ENCODE results near the gene ACVRL1. TPM values are rescaled to one million over a fixed set of nuclear protein-coding genes. Genes with fewer than 3 reads are reported as not detected.

The ACVRL1 gene
- total and polyA plus RNA-seq, 9 of the 15 experiments (the other 6 are each of a cell fraction or from before 2014, with no cell fraction given), result 0.07 to 1.4 (median 0.30) TPM

DNA sequence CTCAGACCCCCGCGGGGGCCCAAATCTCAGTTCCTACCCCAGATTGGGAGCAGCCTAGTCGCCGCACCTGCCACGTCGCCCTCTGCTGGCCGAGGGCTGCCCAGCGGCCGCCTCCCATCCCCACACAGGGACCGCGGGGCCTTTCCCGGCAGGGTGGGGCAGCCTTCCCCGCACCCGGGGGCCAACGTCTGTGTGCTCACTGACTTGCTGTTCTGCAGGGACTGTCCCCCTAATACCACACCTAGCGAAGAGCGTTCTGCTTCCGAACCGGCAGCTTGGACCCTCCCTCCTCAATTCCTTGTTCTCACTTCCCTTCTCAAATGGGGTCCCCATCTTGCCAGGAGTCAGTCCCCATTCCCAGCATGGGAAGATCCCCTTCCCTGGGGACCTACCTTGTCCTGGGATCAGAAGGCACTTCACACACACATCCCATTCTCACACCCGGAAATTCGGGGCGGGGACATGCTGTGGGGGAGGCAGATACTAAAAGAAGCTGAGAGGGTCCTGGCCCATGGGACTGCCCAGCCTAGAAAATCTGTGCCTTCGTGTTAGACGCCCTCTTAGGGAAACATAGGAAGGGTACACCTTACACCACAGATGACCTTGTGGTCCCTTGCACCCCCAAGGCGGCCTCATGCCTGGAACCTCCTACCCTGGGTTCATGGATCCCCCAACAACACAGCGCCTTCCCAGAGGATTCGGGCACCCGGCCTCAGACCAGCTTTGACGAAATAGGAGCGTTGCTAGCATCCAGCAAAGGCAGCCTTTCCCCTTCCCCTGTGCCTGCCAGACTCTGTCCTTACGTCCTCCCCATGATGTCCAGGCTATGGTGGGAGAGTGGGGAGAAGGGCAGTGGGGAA lies 16.4 kb downstream of the ACVRL1 start (continued):
- TF ChIP-seq ESRRA (IDR thresholded peaks at IDR 0.05; ENCODE audit: borderline replicate concordance, low read depth) (0 out of 2 replicates have a peak, but pooled peaks have one; percentile 10), MAZ (CRISPR knock-in tag; conservative IDR thresholded peaks at IDR 0.05 in 1 of 2, IDR thresholded peaks at IDR 0.05 in 1 of 2) (peak; percentile 64 to 88; a peak in 3 of 4 replicates), ZEB2 (IDR thresholded peaks at IDR 0.05) (no peak), NFE2 (IDR thresholded peaks at IDR 0.05; ENCODE audit: low read depth) (no peak), ZNF133 (CRISPR knock-in tag; IDR thresholded peaks at IDR 0.05) (no peak), MTA2 (IDR thresholded peaks at IDR 0.05; ENCODE audit: low read depth) (no peak), RBFOX2 (IDR thresholded peaks at IDR 0.05; ENCODE audit: low read depth, low read length) (0 out of 2 replicates have a peak, but pooled peaks have one; percentile 25), NCOR1 (IDR thresholded peaks at IDR 0.05) (no peak), CXXC5 (CRISPR knock-in tag; IDR thresholded peaks at IDR 0.05) (0 out of 2 replicates have a peak, but pooled peaks have one; percentile 31), PURB (CRISPR knock-in tag; IDR thresholded peaks at IDR 0.05; ENCODE audit: low read depth) (no peak)
- TF ChIP-seq, protein P1, sequence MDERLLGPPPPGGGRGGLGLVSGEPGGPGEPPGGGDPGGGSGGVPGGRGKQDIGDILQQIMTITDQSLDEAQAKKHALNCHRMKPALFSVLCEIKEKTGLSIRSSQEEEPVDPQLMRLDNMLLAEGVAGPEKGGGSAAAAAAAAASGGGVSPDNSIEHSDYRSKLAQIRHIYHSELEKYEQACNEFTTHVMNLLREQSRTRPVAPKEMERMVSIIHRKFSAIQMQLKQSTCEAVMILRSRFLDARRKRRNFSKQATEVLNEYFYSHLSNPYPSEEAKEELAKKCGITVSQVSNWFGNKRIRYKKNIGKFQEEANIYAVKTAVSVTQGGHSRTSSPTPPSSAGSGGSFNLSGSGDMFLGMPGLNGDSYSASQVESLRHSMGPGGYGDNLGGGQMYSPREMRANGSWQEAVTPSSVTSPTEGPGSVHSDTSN (CRISPR knock-in tag; IDR thresholded peaks at IDR 0.05; ENCODE audit: low read depth), result no peak
- TF ChIP-seq, protein P1 (tag; conservative IDR thresholded peaks at IDR 0.05; ENCODE audit: low read depth), result no peak
- TF ChIP-seq, protein P2, sequence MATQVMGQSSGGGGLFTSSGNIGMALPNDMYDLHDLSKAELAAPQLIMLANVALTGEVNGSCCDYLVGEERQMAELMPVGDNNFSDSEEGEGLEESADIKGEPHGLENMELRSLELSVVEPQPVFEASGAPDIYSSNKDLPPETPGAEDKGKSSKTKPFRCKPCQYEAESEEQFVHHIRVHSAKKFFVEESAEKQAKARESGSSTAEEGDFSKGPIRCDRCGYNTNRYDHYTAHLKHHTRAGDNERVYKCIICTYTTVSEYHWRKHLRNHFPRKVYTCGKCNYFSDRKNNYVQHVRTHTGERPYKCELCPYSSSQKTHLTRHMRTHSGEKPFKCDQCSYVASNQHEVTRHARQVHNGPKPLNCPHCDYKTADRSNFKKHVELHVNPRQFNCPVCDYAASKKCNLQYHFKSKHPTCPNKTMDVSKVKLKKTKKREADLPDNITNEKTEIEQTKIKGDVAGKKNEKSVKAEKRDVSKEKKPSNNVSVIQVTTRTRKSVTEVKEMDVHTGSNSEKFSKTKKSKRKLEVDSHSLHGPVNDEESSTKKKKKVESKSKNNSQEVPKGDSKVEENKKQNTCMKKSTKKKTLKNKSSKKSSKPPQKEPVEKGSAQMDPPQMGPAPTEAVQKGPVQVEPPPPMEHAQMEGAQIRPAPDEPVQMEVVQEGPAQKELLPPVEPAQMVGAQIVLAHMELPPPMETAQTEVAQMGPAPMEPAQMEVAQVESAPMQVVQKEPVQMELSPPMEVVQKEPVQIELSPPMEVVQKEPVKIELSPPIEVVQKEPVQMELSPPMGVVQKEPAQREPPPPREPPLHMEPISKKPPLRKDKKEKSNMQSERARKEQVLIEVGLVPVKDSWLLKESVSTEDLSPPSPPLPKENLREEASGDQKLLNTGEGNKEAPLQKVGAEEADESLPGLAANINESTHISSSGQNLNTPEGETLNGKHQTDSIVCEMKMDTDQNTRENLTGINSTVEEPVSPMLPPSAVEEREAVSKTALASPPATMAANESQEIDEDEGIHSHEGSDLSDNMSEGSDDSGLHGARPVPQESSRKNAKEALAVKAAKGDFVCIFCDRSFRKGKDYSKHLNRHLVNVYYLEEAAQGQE (IDR thresholded peaks at IDR 0.05; ENCODE audit: borderline replicate concordance), result peak; percentile 77; the same call in 1 of the 2 replicates
- TF ChIP-seq, protein P2 (CRISPR knock-in tag; IDR thresholded peaks at IDR 0.05; ENCODE audit: low read depth), result no peak
- TF ChIP-seq, protein P3, sequence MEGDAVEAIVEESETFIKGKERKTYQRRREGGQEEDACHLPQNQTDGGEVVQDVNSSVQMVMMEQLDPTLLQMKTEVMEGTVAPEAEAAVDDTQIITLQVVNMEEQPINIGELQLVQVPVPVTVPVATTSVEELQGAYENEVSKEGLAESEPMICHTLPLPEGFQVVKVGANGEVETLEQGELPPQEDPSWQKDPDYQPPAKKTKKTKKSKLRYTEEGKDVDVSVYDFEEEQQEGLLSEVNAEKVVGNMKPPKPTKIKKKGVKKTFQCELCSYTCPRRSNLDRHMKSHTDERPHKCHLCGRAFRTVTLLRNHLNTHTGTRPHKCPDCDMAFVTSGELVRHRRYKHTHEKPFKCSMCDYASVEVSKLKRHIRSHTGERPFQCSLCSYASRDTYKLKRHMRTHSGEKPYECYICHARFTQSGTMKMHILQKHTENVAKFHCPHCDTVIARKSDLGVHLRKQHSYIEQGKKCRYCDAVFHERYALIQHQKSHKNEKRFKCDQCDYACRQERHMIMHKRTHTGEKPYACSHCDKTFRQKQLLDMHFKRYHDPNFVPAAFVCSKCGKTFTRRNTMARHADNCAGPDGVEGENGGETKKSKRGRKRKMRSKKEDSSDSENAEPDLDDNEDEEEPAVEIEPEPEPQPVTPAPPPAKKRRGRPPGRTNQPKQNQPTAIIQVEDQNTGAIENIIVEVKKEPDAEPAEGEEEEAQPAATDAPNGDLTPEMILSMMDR (IDR thresholded peaks at IDR 0.05 in 2 of 3, conservative IDR thresholded peaks at IDR 0.05 in 1 of 3; ENCODE audit: insufficient read depth in 2 of 3, low read depth in 1 of 3, low read length in 3 of 3), result peak; percentile 76 to 87 (median 86)
